ENCODE results near the gene PPM1N.

DNA sequence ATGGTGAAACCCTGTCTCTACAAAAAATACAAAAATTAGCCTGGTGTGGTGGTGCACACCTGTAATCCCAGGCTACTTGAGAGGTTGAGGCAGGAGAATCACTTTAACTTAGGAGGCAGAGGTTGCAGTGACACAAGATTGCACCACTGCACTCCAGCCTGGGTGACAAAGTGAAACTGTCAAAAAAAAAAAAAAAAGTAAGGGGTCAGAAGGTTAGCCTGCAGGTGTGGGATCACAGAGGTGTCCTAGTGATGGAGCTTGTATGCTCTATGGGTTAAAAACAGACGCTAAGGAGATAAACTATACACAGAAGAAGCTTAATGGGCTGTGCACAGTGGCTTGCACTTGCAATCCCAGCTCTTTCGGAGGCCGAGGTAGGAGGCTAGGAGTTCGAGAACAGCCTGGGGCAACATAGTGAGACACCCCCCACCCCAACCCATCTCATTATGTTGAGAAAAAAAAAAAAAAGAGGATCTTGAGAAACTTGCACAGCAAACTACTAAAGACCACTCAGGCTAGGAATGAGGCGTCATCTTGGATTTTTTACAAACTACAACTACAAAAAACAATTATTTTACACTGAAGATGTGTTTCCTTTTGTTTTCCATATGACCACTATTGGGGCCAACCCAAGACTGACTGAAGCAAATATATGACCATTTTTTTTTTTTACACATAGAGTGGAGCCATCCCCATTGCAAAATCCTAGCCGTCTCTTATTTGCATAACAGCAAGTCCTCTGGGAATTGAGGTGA lies 22.5 kb upstream of the PPM1N start:
- no peak for TF ChIP-seq POLR2A (IDR thresholded peaks at IDR 0.05)
- TF ChIP-seq, protein P1, sequence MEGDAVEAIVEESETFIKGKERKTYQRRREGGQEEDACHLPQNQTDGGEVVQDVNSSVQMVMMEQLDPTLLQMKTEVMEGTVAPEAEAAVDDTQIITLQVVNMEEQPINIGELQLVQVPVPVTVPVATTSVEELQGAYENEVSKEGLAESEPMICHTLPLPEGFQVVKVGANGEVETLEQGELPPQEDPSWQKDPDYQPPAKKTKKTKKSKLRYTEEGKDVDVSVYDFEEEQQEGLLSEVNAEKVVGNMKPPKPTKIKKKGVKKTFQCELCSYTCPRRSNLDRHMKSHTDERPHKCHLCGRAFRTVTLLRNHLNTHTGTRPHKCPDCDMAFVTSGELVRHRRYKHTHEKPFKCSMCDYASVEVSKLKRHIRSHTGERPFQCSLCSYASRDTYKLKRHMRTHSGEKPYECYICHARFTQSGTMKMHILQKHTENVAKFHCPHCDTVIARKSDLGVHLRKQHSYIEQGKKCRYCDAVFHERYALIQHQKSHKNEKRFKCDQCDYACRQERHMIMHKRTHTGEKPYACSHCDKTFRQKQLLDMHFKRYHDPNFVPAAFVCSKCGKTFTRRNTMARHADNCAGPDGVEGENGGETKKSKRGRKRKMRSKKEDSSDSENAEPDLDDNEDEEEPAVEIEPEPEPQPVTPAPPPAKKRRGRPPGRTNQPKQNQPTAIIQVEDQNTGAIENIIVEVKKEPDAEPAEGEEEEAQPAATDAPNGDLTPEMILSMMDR (IDR thresholded peaks at IDR 0.05): no peak
